Suprapubic skin (tissue), 4 donors: ENCODE data around the gene TYRO3. TPM values are rescaled to one million over a fixed set of nuclear protein-coding genes. Genes with fewer than 3 reads are reported as not detected.

Experiments
- DNase-seq, 2 donors: peaks; one replicate each; pipeline ENCODE4 v3.0.0-alpha.2; 2019; ENCODE audit warnings: low spot score in 2 of 2
- H3K27ac ChIP-seq: fragments of 200-600 bp; sonication (generic); one replicate; pipeline ENCODE4 v1.5.1; 2019
- H3K27me3 ChIP-seq: fragments of 200-600 bp; sonication (generic); one replicate; pipeline ENCODE4 v1.5.1; 2019
- H3K36me3 ChIP-seq: fragments of 200-600 bp; sonication (generic); one replicate; pipeline ENCODE4 v1.5.1; 2019
- H3K4me1 ChIP-seq: fragments of 200-600 bp; sonication (generic); one replicate; pipeline ENCODE4 v1.5.1; 2019
- H3K4me3 ChIP-seq: fragments of 200-600 bp; sonication (generic); one replicate; pipeline ENCODE4 v1.5.1; 2019; ENCODE audit warnings: mild to moderate bottlenecking
- H3K9me3 ChIP-seq: fragments of 200-600 bp; sonication (generic); one replicate; pipeline ENCODE4 v1.5.1; 2019
- CTCF ChIP-seq, 2 donors: fragments of 200-600 bp in 1 of 2; fragments of 450-650 bp in 1 of 2; sonication (generic) in 1 of 2; IDR thresholded peaks; one replicate each; pipeline ENCODE4 v1.5.1; 2016 to 2019; ENCODE audit warnings: antibody characterized with exemption in 2 of 2, mild to moderate bottlenecking in 1 of 2, moderate library complexity in 1 of 2
- EP300 ChIP-seq: sonication (generic); formaldehyde crosslinking; IDR thresholded peaks from one replicate; pipeline ENCODE4 v1.6.1; 2017; ENCODE audit warnings: antibody characterized with exemption
- POLR2A ChIP-seq, 2 donors: fragments of 450-650 bp; IDR thresholded peaks; one replicate each; pipeline ENCODE4 v1.6.1; 2017; ENCODE audit warnings: antibody characterized with exemption in 2 of 2, mild to moderate bottlenecking in 2 of 2, moderate library complexity in 2 of 2
- POLR2AphosphoS5 ChIP-seq, 3 donors: sonication (generic); formaldehyde crosslinking; IDR thresholded peaks; one replicate each; pipeline ENCODE4 v1.6.1; 2017; ENCODE audit warnings: antibody characterized with exemption in 3 of 3
- WGBS: methylation state at CpG from one replicate; pipeline ENCODE4 v1.1.5; 2018; 5-methylcytosine and 5-hydroxymethylcytosine counted together
- total RNA-seq, 4 donors: library from RNA; depleted of rRNA; stranded (reverse); fragments of >200 nt; gene quantifications; one replicate each; pipeline ENCODE4 v1.1.0, GENCODE V29; 2016

Gene TYRO3
- total RNA-seq, 4 donors from 2014 or later = 19.2 to 39.4 (median 39.0) TPM

- no peak overlapping the region for H3K4me3 ChIP-seq
- no peak for DNase-seq
- H3K36me3 ChIP-seq = peaks cover 20% of the 10 kb centered on the region
- H3K9me3 ChIP-seq = no peaks in the 10 kb centered on the region
- H3K27ac ChIP-seq = no peak overlapping the region
- WGBS = 68% methylated on average over 7 of the region's 7 CpGs
- H3K27me3 ChIP-seq = no peaks in the 10 kb centered on the region
- TF ChIP-seq CTCF (IDR thresholded peaks at IDR 0.05) (no peak), POLR2A (IDR thresholded peaks at IDR 0.05) (no peak), POLR2AphosphoS5 (IDR thresholded peaks at IDR 0.05) (no peak), EP300 (no peak)
- H3K4me1 ChIP-seq = peaks cover 31% of the 10 kb centered on the region
Measured at GRCh38 chr15:41564286-41564959, 5.4 kb downstream of the TYRO3 start.

GRCh38 chr15:41564960-41565502 is 6.0 kb downstream of the TYRO3 start:
- no peak overlapping the region for H3K4me3 ChIP-seq
- no peak for DNase-seq
- TF ChIP-seq CTCF (IDR thresholded peaks at IDR 0.05) (no peak), POLR2A (IDR thresholded peaks at IDR 0.05) (no peak), POLR2AphosphoS5 (IDR thresholded peaks at IDR 0.05) (no peak), EP300 (no peak)
- no peaks in the 10 kb centered on the region for H3K9me3 ChIP-seq
- H3K36me3 ChIP-seq = peaks cover 20% of the 10 kb centered on the region
- no peaks in the 10 kb centered on the region for H3K27me3 ChIP-seq
- H3K27ac ChIP-seq = no peak overlapping the region
- H3K4me1 ChIP-seq = peaks cover 25% of the 10 kb centered on the region
- WGBS = 89% methylated on average over 8 of the region's 8 CpGs

GRCh38 chr15:41565702-41566101 is 6.7 kb downstream of the TYRO3 start:
- Histone ChIP-seq H3K27ac (no peak overlapping the region), H3K4me3 (no peak overlapping the region), H3K36me3 (peaks cover 20% of the 10 kb centered on the region), H3K4me1 (peaks cover 19% of the 10 kb centered on the region), H3K27me3 (no peaks in the 10 kb centered on the region), H3K9me3 (no peaks in the 10 kb centered on the region)
- no peak for DNase-seq
- TF ChIP-seq EP300 = no peak
- no peak for TF ChIP-seq POLR2A (IDR thresholded peaks at IDR 0.05)
- TF ChIP-seq POLR2AphosphoS5 (IDR thresholded peaks at IDR 0.05) = no peak
- no peak for TF ChIP-seq CTCF (IDR thresholded peaks at IDR 0.05)
- 81% methylated on average over 3 of the region's 3 CpGs for WGBS

- peaks cover 13% of the 10 kb centered on the region for H3K4me1 ChIP-seq
- 89% methylated on average over 9 of the region's 9 CpGs for WGBS
- peaks cover 26% of the 10 kb centered on the region for H3K36me3 ChIP-seq
- H3K4me3 ChIP-seq = no peak overlapping the region
- H3K9me3 ChIP-seq = no peaks in the 10 kb centered on the region
- no peak overlapping the region for H3K27ac ChIP-seq
- no peak for DNase-seq
- TF ChIP-seq EP300 (no peak), POLR2AphosphoS5 (IDR thresholded peaks at IDR 0.05) (no peak), POLR2A (IDR thresholded peaks at IDR 0.05) (no peak), CTCF (IDR thresholded peaks at IDR 0.05) (no peak)
- no peaks in the 10 kb centered on the region for H3K27me3 ChIP-seq
Measured at GRCh38 chr15:41566121-41566885, 7.3 kb downstream of the TYRO3 start.

GRCh38 chr15:41567261-41567660 is 8.2 kb downstream of the TYRO3 start:
- DNase-seq = no peak
- no peaks in the 10 kb centered on the region for H3K9me3 ChIP-seq
- WGBS = 96% methylated on average over 6 of the region's 6 CpGs
- H3K4me1 ChIP-seq = peaks cover 7% of the 10 kb centered on the region
- H3K36me3 ChIP-seq = peaks cover 33% of the 10 kb centered on the region
- TF ChIP-seq EP300 (no peak), CTCF (IDR thresholded peaks at IDR 0.05) (no peak), POLR2AphosphoS5 (IDR thresholded peaks at IDR 0.05) (no peak)
- H3K27ac ChIP-seq = no peak overlapping the region
- no peak overlapping the region for H3K4me3 ChIP-seq
- H3K27me3 ChIP-seq = no peaks in the 10 kb centered on the region
